ENCODE data around the gene ABCB6. TPM values are rescaled to one million over a fixed set of nuclear protein-coding genes. Genes with fewer than 3 reads are reported as not detected.

The ABCB6 gene
- total and polyA plus RNA-seq, 2 of the 8 experiments (the other 6 are each of a cell fraction or from before 2014, with no cell fraction given): 44.9 to 50.6 TPM

GRCh38 chr2:219184121-219184520 is 34.6 kb downstream of the ABCB6 start (continued):
- TF ChIP-seq CTCF (IDR thresholded peaks at IDR 0.05; ENCODE audit: control extremely low read depth in 1 of 3, insufficient read depth in 1 of 3, low read depth in 1 of 3, low read length in 3 of 3) (no peak), TEAD4 (IDR thresholded peaks at IDR 0.05; ENCODE audit: low read depth, low read length) (no peak), GTF2F1 (IDR thresholded peaks at IDR 0.05; ENCODE audit: borderline replicate concordance, low read depth, low read length) (no peak), SRF (IDR thresholded peaks at IDR 0.05; ENCODE audit: low read depth, low read length) (no peak), KDM1A (IDR thresholded peaks at IDR 0.05; ENCODE audit: borderline replicate concordance, low read length) (no peak), CEBPB (IDR thresholded peaks at IDR 0.05; ENCODE audit: low read depth, low read length) (no peak), BACH1 (IDR thresholded peaks at IDR 0.05; ENCODE audit: low read length) (no peak), ZNF274 (IDR thresholded peaks at IDR 0.05; ENCODE audit: borderline replicate concordance, extremely low read depth, low read length) (no peak), JUND (IDR thresholded peaks at IDR 0.05; ENCODE audit: low read length) (no peak)

All from H1 (cell line).